ENCODE results near the gene EXOC6B.

The EXOC6B gene

DNA sequence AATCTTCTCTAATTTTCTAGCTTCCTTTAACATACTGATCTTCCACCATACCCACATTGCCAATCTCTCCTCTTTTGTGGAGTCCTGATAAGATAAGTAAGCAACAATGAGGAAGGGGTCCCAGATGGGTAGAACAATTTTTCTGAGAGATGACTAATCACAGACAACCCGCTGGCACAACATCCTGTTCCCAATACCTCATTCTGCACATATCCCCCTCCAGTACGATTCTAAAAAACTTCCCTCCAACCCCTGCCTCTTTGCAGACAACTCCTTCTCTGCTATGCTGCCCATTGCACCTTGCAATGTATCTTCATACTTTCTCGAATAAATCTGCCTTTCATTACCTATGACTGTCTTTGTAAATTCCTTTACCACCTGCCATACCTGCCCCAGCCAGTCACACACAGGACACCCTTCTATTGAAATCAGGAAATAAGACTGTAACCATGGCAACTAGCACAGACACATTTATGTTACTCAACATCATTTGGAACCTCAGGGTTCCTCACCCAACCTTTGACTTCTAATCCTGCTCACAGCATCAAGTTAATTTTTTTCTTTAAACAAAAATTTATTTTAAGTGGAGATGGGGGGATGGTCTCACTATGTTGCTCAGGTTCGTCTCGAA, 7.4 kb upstream of the EXOC6B start:
- CTCF ChIA-PET = no interaction called here
- POLR2A ChIA-PET = no interaction called here
- no peaks in the 10 kb centered on the region for H3K9me3 ChIP-seq (ENCODE audit: control insufficient read depth, insufficient read depth, low read depth, low read length)

GRCh38 chr2:72830273-72830672, 4.4 kb upstream of the EXOC6B start:
- Histone ChIP-seq H3K4me1 (ENCODE audit: control insufficient read depth, insufficient read depth, low read length) (peaks cover 10% of the 10 kb centered on the region; the same call in 1 of the 2 replicates), H3K27ac (ENCODE audit: extremely low read depth, low read depth, low read length) (no peak overlapping the region), H3K9me3 (ENCODE audit: control insufficient read depth, insufficient read depth, low read depth, low read length) (no peaks in the 10 kb centered on the region), H3K4me3 (ENCODE audit: low read depth, low read length) (no peak overlapping the region), H3K36me3 (ENCODE audit: control insufficient read depth in 2 of 2, insufficient read depth in 1 of 2, low read length in 2 of 2) (no peaks in the 10 kb centered on the region)
- CTCF ChIA-PET = interaction anchor here (1.0 kb wide), 1 partner anchor 15 kb away, joined by 3 read pairs; no protein-coding TSS in a partner anchor
- TF ChIP-seq, protein P1, sequence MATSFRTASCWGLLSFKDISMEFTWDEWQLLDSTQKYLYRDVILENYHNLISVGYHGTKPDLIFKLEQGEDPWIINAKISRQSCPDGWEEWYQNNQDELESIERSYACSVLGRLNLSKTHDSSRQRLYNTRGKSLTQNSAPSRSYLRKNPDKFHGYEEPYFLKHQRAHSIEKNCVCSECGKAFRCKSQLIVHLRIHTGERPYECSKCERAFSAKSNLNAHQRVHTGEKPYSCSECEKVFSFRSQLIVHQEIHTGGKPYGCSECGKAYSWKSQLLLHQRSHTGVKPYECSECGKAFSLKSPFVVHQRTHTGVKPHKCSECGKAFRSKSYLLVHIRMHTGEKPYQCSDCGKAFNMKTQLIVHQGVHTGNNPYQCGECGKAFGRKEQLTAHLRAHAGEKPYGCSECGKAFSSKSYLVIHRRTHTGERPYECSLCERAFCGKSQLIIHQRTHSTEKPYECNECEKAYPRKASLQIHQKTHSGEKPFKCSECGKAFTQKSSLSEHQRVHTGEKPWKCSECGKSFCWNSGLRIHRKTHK (tag by site-specific recombination; IDR thresholded peaks at IDR 0.05) = no peak
- POLR2A ChIA-PET = no interaction called here

More for the DNA sequence above, 7.4 kb upstream of the EXOC6B start:
- TF ChIP-seq ZNF394 (tag by site-specific recombination; IDR thresholded peaks at IDR 0.05; ENCODE audit: borderline replicate concordance) = no peak
- TF ChIP-seq RBAK (tag by site-specific recombination; IDR thresholded peaks at IDR 0.05) = no peak
- no peak for TF ChIP-seq ZBTB10 (tag by site-specific recombination; IDR thresholded peaks at IDR 0.05)
- no peak for TF ChIP-seq ZXDB (tag by site-specific recombination; IDR thresholded peaks at IDR 0.05)
- no peak for TF ChIP-seq ZNF530 (tag by site-specific recombination; IDR thresholded peaks at IDR 0.05; ENCODE audit: low read depth)
- no peak for TF ChIP-seq ZSCAN16 (tag by site-specific recombination; IDR thresholded peaks at IDR 0.05)
- TF ChIP-seq ZNF621 (tag by site-specific recombination; IDR thresholded peaks at IDR 0.05) = no peak
- no peak for TF ChIP-seq ZNF555 (tag by site-specific recombination; conservative IDR thresholded peaks at IDR 0.05)
- no peak for TF ChIP-seq HOXA7 (CRISPR knock-in tag; IDR thresholded peaks at IDR 0.05; ENCODE audit: borderline replicate concordance)
- no peak for TF ChIP-seq ZNF560 (tag by site-specific recombination; IDR thresholded peaks at IDR 0.05; ENCODE audit: borderline replicate concordance)
- TF ChIP-seq, protein P2, sequence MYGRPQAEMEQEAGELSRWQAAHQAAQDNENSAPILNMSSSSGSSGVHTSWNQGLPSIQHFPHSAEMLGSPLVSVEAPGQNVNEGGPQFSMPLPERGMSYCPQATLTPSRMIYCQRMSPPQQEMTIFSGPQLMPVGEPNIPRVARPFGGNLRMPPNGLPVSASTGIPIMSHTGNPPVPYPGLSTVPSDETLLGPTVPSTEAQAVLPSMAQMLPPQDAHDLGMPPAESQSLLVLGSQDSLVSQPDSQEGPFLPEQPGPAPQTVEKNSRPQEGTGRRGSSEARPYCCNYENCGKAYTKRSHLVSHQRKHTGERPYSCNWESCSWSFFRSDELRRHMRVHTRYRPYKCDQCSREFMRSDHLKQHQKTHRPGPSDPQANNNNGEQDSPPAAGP (tag by site-specific recombination; IDR thresholded peaks at IDR 0.05) = no peak
- no peak for TF ChIP-seq PRDM1 (tag by site-specific recombination; IDR thresholded peaks at IDR 0.05)
- no peak for TF ChIP-seq ZFP69B (tag by site-specific recombination; IDR thresholded peaks at IDR 0.05)
- H3K4me3 ChIP-seq (ENCODE audit: low read depth, low read length) = no peak overlapping the region
- no peaks in the 10 kb centered on the region for H3K36me3 ChIP-seq (ENCODE audit: control insufficient read depth in 2 of 2, insufficient read depth in 1 of 2, low read length in 2 of 2)
- H3K4me1 ChIP-seq (ENCODE audit: control insufficient read depth, insufficient read depth, low read length) = peaks cover 6% of the 10 kb centered on the region; the same call in 1 of the 2 replicates
- H3K27ac ChIP-seq (ENCODE audit: extremely low read depth, low read depth, low read length) = no peak overlapping the region

DNA sequence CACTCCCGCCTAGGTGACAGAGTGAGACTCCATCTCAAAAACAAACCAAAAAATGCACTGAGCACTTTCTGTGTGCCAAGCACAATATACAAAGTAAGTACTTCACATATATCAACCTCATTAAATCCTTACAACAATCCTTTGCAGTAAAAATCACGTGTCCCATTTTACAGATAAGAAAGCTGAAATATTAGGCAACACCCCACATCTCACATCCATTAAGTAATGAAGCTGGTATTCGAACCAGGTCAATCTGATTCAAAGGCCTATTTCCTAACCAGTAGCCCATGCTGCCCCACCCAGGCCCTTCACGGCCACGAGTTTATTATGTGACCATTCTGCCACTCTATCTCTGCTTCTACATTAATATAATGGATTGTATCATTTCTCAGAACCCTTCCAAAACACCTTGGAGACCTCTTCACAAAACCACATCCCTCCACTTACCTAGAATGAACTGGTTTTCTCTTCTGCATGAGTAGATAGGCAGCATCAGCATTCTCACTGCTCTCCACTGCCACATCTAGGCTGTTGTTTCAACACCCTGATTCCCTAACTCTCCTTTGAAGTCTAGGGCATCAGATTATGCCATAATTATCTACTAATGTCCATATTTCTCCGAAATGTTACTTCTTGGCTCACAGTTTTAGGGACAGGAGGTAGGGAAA, 3.1 kb upstream of the EXOC6B start:
- peaks cover 13% of the 10 kb centered on the region; the same call in 1 of the 2 replicates for H3K4me1 ChIP-seq (ENCODE audit: control insufficient read depth, insufficient read depth, low read length)
- H3K9me3 ChIP-seq (ENCODE audit: control insufficient read depth, insufficient read depth, low read depth, low read length) = no peaks in the 10 kb centered on the region
- ChIA-PET CTCF (interaction anchor here (1.6 kb wide), 1 partner anchor 31 kb away, joined by 5 read pairs; no protein-coding TSS in a partner anchor), POLR2A (no interaction called here)
- H3K4me3 ChIP-seq (ENCODE audit: low read depth, low read length) = no peak overlapping the region
- no peak overlapping the region for H3K27ac ChIP-seq (ENCODE audit: extremely low read depth, low read depth, low read length)
- no peaks in the 10 kb centered on the region for H3K36me3 ChIP-seq (ENCODE audit: control insufficient read depth in 2 of 2, insufficient read depth in 1 of 2, low read length in 2 of 2)
- TF ChIP-seq ZBTB8A (tag by site-specific recombination; IDR thresholded peaks at IDR 0.05) (no peak), ZXDB (tag by site-specific recombination; IDR thresholded peaks at IDR 0.05) (peak; percentile 55; the same call in 1 of the 2 replicates), FEZF1 (tag by site-specific recombination; IDR thresholded peaks at IDR 0.05) (no peak), ZFP3 (tag by site-specific recombination; IDR thresholded peaks at IDR 0.05; ENCODE audit: low read depth) (no peak), ZNF184 (tag by site-specific recombination; IDR thresholded peaks at IDR 0.05) (no peak), ZNF549 (tag by site-specific recombination; IDR thresholded peaks at IDR 0.05) (no peak), BCL11A (tag by site-specific recombination; IDR thresholded peaks at IDR 0.05; ENCODE audit: low read depth) (no peak), ZNF214 (tag by site-specific recombination; IDR thresholded peaks at IDR 0.05; ENCODE audit: borderline replicate concordance) (no peak)
- TF ChIP-seq, protein P3, sequence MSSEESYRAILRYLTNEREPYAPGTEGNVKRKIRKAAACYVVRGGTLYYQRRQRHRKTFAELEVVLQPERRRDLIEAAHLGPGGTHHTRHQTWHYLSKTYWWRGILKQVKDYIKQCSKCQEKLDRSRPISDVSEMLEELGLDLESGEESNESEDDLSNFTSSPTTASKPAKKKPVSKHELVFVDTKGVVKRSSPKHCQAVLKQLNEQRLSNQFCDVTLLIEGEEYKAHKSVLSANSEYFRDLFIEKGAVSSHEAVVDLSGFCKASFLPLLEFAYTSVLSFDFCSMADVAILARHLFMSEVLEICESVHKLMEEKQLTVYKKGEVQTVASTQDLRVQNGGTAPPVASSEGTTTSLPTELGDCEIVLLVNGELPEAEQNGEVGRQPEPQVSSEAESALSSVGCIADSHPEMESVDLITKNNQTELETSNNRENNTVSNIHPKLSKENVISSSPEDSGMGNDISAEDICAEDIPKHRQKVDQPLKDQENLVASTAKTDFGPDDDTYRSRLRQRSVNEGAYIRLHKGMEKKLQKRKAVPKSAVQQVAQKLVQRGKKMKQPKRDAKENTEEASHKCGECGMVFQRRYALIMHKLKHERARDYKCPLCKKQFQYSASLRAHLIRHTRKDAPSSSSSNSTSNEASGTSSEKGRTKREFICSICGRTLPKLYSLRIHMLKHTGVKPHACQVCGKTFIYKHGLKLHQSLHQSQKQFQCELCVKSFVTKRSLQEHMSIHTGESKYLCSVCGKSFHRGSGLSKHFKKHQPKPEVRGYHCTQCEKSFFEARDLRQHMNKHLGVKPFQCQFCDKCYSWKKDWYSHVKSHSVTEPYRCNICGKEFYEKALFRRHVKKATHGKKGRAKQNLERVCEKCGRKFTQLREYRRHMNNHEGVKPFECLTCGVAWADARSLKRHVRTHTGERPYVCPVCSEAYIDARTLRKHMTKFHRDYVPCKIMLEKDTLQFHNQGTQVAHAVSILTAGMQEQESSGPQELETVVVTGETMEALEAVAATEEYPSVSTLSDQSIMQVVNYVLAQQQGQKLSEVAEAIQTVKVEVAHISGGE (tag by site-specific recombination; conservative IDR thresholded peaks at IDR 0.05; ENCODE audit: low read depth) = no peak
